Measurements from ENCODE around the gene CATSPERZ.

GRCh38 chr11:64281957-64282770, 18.0 kb upstream of the CATSPERZ start:
- TF ChIP-seq CTCF (conservative IDR thresholded peaks at IDR 0.05 in 1 of 2, IDR thresholded peaks at IDR 0.05 in 1 of 2; ENCODE audit: extremely low read depth in 1 of 2, insufficient read depth in 1 of 2, low read depth in 1 of 2, low read length in 2 of 2) (no peak), EZH2 (IDR thresholded peaks at IDR 0.05; ENCODE audit: borderline replicate concordance, low read length) (no peak)

All from mammary epithelial cell (primary cell).